AG10803 (cell line): ENCODE measurements around the gene DLG2.

ENCODE experiments used
- DNase-seq: peaks from one replicate; pipeline ENCODE4 v3.0.0; 2010; ENCODE audit warnings: low read depth
- H3K4me3 ChIP-seq: 2 replicates; pipeline ENCODE4 v1.5.1; 2011; ENCODE audit warnings: mild to moderate bottlenecking, low read length, control low read depth
- TF ChIP-seq, protein P1 (sequence below): conservative IDR thresholded peaks from 2 replicates; pipeline ENCODE4 v1.5.1; 2011; ENCODE audit warnings: mild to moderate bottlenecking, low read length, control low read depth, inconsistent platforms

The DLG2 gene

GRCh38 chr11:84383576-84383975 is 1243.6 kb downstream of the DLG2 start:
- TF ChIP-seq, protein P1, sequence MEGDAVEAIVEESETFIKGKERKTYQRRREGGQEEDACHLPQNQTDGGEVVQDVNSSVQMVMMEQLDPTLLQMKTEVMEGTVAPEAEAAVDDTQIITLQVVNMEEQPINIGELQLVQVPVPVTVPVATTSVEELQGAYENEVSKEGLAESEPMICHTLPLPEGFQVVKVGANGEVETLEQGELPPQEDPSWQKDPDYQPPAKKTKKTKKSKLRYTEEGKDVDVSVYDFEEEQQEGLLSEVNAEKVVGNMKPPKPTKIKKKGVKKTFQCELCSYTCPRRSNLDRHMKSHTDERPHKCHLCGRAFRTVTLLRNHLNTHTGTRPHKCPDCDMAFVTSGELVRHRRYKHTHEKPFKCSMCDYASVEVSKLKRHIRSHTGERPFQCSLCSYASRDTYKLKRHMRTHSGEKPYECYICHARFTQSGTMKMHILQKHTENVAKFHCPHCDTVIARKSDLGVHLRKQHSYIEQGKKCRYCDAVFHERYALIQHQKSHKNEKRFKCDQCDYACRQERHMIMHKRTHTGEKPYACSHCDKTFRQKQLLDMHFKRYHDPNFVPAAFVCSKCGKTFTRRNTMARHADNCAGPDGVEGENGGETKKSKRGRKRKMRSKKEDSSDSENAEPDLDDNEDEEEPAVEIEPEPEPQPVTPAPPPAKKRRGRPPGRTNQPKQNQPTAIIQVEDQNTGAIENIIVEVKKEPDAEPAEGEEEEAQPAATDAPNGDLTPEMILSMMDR, result no peak
- H3K4me3 ChIP-seq, result no peak overlapping the region
- peak; percentile 3 for DNase-seq

GRCh38 chr11:84381666-84382065 is 1245.5 kb downstream of the DLG2 start:
- TF ChIP-seq, protein P1, result no peak
- no peak for DNase-seq
- H3K4me3 ChIP-seq, result no peak overlapping the region

DNA sequence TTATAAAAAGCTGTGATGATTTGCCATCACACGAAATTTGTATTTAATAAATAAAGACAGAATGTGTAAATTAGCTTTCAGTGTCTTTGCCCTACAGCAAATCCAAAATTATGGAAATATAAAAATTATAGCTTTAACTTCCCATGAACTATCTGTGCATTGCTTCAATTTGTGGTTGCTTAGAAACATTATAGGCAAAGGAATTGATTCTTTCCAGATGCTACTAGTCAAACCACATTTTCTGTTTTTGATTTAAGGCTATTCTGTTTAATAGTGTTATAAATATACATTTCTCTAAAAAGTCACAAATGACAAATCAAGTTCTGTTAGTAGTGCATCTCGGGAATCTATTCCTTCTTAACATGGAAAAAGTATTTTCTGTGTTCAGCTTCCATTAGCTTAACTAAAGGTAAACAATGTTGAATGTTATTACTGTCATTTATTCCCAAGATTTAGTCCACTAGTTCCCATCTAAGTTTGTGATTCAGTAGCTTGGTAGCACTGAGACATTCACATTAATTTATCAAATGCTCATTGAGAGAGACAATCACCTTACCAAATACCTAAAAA is 1254.7 kb downstream of the DLG2 start:
- no peak for DNase-seq
- TF ChIP-seq, protein P1, result no peak
- H3K4me3 ChIP-seq, result no peak overlapping the region

DNA sequence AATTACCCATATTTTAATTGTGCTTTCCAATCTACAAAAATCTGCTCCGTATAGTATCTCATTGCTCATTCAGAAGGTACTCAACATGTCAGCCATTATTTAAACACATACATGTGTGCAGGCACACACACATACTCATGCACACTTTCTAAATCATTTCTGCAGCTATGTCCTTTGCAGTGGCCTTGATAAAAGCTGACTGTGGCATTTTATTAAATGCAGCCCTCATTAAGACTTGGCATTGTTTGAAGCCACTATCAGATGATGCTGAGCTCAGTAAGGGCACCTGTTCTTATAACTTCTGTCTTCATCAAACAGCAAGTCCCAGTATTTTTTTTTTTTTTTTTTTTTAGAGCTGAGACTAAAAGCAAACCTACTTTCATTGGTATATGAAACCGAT is 1269.1 kb downstream of the DLG2 start:
- no peak for DNase-seq
- TF ChIP-seq, protein P1, result no peak
- no peak overlapping the region for H3K4me3 ChIP-seq

GRCh38 chr11:84355911-84356310 is 1271.2 kb downstream of the DLG2 start:
- TF ChIP-seq, protein P1, result no peak
- H3K4me3 ChIP-seq, result no peak overlapping the region
- DNase-seq, result no peak

DNA sequence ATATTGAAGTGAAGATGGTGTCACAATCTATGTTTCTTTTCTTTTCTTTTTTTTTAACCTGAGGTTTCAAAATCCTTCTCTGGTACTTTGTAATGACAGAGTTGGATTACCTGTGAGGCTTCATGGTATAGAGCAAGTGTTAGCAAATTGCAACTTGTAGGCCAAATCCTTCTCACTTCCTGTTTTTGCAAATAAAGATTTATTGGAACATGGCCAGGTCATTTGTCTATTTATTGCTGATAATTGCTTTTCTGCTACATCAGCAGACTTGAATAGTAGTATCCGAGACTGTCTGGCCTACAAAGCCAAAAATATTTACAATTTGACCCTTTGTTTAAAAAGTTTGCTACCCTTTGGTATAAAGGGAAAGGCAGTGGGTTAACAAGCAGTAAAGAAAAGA is 1281.5 kb downstream of the DLG2 start:
- H3K4me3 ChIP-seq, result no peak overlapping the region
- no peak for DNase-seq
- TF ChIP-seq, protein P1, result no peak

DNA sequence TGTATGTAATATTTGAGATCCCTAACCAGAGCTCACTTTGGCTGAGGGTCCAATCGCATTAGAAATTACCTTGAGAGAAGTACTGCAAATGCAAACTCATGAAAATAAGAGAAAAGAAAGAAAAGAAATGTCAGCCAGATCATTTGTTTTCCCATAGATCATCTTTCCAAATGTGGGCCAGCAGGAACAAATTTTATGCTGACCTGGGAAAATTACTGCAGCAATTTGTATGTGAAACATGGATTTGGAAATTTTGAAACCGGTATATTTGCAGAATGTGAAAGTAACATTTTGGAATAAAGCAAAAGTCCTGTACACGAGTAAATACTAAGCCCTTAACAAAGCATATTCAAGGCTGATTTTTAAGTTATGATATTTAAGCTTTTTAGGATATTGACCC is 1282.1 kb downstream of the DLG2 start:
- no peak for DNase-seq
- H3K4me3 ChIP-seq, result no peak overlapping the region
- TF ChIP-seq, protein P1, result no peak
